K562 (cell line): ENCODE results near the gene CERS4. TPM values are rescaled to one million over a fixed set of nuclear protein-coding genes. Genes with fewer than 3 reads are reported as not detected.

Source experiments
- ATAC-seq: fragments of 200-7000 bp; cut with Tn5 transposase; 3 replicates; pipeline ENCODE4 v1.9.1; 2020; ENCODE audit warnings: moderate library complexity
- BruUV-seq: library from RNA; stranded (reverse); fragments of 400-500 nt; replicated peaks from 2 replicates; lab custom pipeline; 2021; lab: Mats Ljungman, UMichigan
- CTCF ChIA-PET: fragments of 300-600 bp; formaldehyde crosslinking; extraction: SDS; loops from one replicate; lab custom pipeline; 2021; ENCODE audit warnings: low intra/inter-chr PET ratio; lab: Yijun Ruan, JAX
- POLR2A ChIA-PET: fragments of 300-600, 350-650 bp; sonication (Branson Sonifier 250); formaldehyde crosslinking; extraction: SDS; loops from one replicate; lab custom pipeline; 2021; ENCODE audit warnings: antibody characterized with exemption, inconsistent platforms; lab: Yijun Ruan, JAX
- DNase-seq, 4 experiments: peaks; one replicate each; pipeline versions ENCODE4 v3.0.0 to v3.0.0-alpha.2; 2011 to 2018; ENCODE audit warnings: low spot score in 3 of 4, mixed read lengths in 3 of 4; ENCODE audit errors: extremely low read depth in 1 of 4
- FAIRE-seq: peaks from 2 replicates; lab custom pipeline; 2011; peaks lifted over from hg19 to GRCh38; lab: Jason Lieb, UNC
- H2AFZ ChIP-seq: 2 replicates; pipeline ENCODE4 v1.6.0; 2011; ENCODE audit warnings: low read depth, low read length, control low read depth, inconsistent platforms
- H3K27ac ChIP-seq: fragments of 200-600 bp; 3 replicates; pipeline ENCODE4 v1.8.0; 2011; ENCODE audit warnings: low read depth, mild to moderate bottlenecking, control low read depth, inconsistent platforms, low read length, moderate library complexity, mixed read lengths; ENCODE audit errors: extremely low read depth
- H3K27me3 ChIP-seq, 2 experiments: fragments of 300-600 bp in 1 of 2; 2 replicates in 1 of 2; 3 replicates in 1 of 2; pipeline versions ENCODE4 v1.6.0 to v1.8.0; 2011; ENCODE audit warnings: inconsistent platforms in 2 of 2, low read length in 2 of 2, mild to moderate bottlenecking in 1 of 2, mixed read lengths in 1 of 2, moderate library complexity in 1 of 2; ENCODE audit not compliant: control insufficient read depth in 2 of 2, insufficient read depth in 2 of 2
- H3K36me3 ChIP-seq: fragments of 300-600 bp; 3 replicates; pipeline ENCODE4 v1.8.0; 2011; ENCODE audit warnings: mild to moderate bottlenecking, low read length, inconsistent platforms; ENCODE audit not compliant: control insufficient read depth, insufficient read depth
- H3K4me1 ChIP-seq, 2 experiments: fragments of 200-600 bp in 1 of 2; replicated peaks in 1 of 2; 2 replicates in 1 of 2; 3 replicates in 1 of 2; pipeline versions ENCODE4 v1.5.1 to v1.8.0; 2011; ENCODE audit warnings: inconsistent platforms in 2 of 2, low read length in 2 of 2, mild to moderate bottlenecking in 1 of 2, mixed read lengths in 1 of 2, moderate library complexity in 1 of 2; ENCODE audit not compliant: control insufficient read depth in 2 of 2, insufficient read depth in 2 of 2
- H3K4me2 ChIP-seq: 2 replicates; pipeline ENCODE4 v1.6.1; 2011; ENCODE audit warnings: low read length, control low read depth, inconsistent platforms, mixed read lengths; ENCODE audit not compliant: insufficient read depth
- H3K4me3 ChIP-seq: fragments of 200-600 bp; sonication (generic), shearing (Covaris generic); 2 replicates; pipeline ENCODE4 v1.5.1; 2016; ENCODE audit warnings: control low read depth, inconsistent platforms
- H3K79me2 ChIP-seq: fragments of 200-600 bp; 3 replicates; pipeline ENCODE4 v1.8.0; 2011; ENCODE audit warnings: low read length, inconsistent platforms; ENCODE audit not compliant: control insufficient read depth, insufficient read depth
- H3K9ac ChIP-seq, 2 experiments: 2 replicates each; pipeline versions ENCODE4 v1.6.0 to v1.6.1; 2011; ENCODE audit warnings: low read depth in 2 of 2, low read length in 2 of 2, control low read depth in 1 of 2, inconsistent platforms in 1 of 2, mild to moderate bottlenecking in 1 of 2, mixed read lengths in 1 of 2; ENCODE audit not compliant: insufficient read depth in 1 of 2
- H3K9me1 ChIP-seq: one replicate; pipeline ENCODE4 v1.6.0; 2011; ENCODE audit warnings: inconsistent platforms, mild to moderate bottlenecking, low read length, moderate library complexity; ENCODE audit not compliant: control insufficient read depth, insufficient read depth
- H3K9me3 ChIP-seq: replicated peaks from 2 replicates; pipeline ENCODE4 v1.5.1; 2011; ENCODE audit warnings: low read depth, low read length, inconsistent platforms; ENCODE audit not compliant: control insufficient read depth, insufficient read depth
- H4K20me1 ChIP-seq: replicated peaks from 2 replicates; pipeline ENCODE4 v1.6.1; 2011; ENCODE audit warnings: low read length, inconsistent platforms, mixed read lengths; ENCODE audit not compliant: control insufficient read depth, insufficient read depth
- CBX8 ChIP-seq: fragments of 200-600 bp; sonication (generic); IDR thresholded peaks from 2 replicates; pipeline ENCODE4 v1.6.1; 2012; ENCODE audit warnings: borderline replicate concordance, mixed run types, low read depth, mild to moderate bottlenecking, moderate library complexity, mixed read lengths, low read length, control low read depth, inconsistent platforms; ENCODE audit not compliant: poor library complexity, severe bottlenecking; ENCODE audit errors: extremely low read depth
- KAT2B ChIP-seq: IDR thresholded peaks from one replicate; pipeline ENCODE4 v1.6.1; 2012; ENCODE audit warnings: low read depth, mild to moderate bottlenecking, control low read depth, inconsistent platforms, low read length, moderate library complexity
- NCOA4 ChIP-seq: fragments of 450-650 bp; IDR thresholded peaks from 2 replicates; pipeline ENCODE4 v1.6.1; 2018; ENCODE audit warnings: mild to moderate bottlenecking; ENCODE audit not compliant: partially characterized antibody
- NCOR1 ChIP-seq: fragments of 450-650 bp; IDR thresholded peaks from 2 replicates; pipeline ENCODE4 v1.6.1; 2016; ENCODE audit warnings: mild to moderate bottlenecking, moderate library complexity
- NR1H2 ChIP-seq: sonication (generic); formaldehyde crosslinking; IDR thresholded peaks from 2 replicates; pipeline ENCODE4 v1.4.0; 2020; ENCODE audit warnings: mild to moderate bottlenecking, missing genetic modification reagents
- PPARD ChIP-seq: fragments of 250-450 bp; sonication (Bioruptor Pico); IDR thresholded peaks from 2 replicates; pipeline ENCODE4 v1.8.0; 2022; ENCODE audit warnings: inconsistent platforms, mild to moderate bottlenecking, moderate library complexity
- ZNF232 ChIP-seq: sonication (generic); formaldehyde crosslinking; IDR thresholded peaks from 2 replicates; pipeline ENCODE4 v1.8.0; 2022; ENCODE audit warnings: mild to moderate bottlenecking, missing genetic modification reagents
- ZNF384 ChIP-seq: IDR thresholded peaks from 2 replicates; pipeline ENCODE4 v1.6.1; 2012; ENCODE audit warnings: low read depth, low read length, improper control_type of control experiment
- ZNF408 ChIP-seq: fragments of 250-450 bp; sonication (Bioruptor Pico); IDR thresholded peaks from 2 replicates; pipeline ENCODE4 v1.4.0; 2020; ENCODE audit warnings: low read depth, mild to moderate bottlenecking, moderate library complexity
- WGBS: fragments of 100-300 bp; shearing (Covaris generic); methylation state at CpG from one replicate; pipeline ENCODE4 v1.1.6; 2016; ENCODE audit warnings: low coverage, mixed read lengths; ENCODE audit not compliant: insufficient coverage; ENCODE audit errors: missing lambda C conversion rate; 5-methylcytosine and 5-hydroxymethylcytosine counted together
- in situ Hi-C: fragments of 300-500 bp; cut with MboI; formaldehyde crosslinking; loops from 4 replicates; pipeline ENCODE4 v1.15.0; 2018; ENCODE audit warnings: inconsistent platforms, mixed read lengths
- intact Hi-C: fragments of 100-400 bp; cut with micrococcal nuclease; formaldehyde crosslinking; loops from 2 replicates; pipeline ENCODE4 v1.14.2; 2022
- polyA plus RNA-seq, 8 experiments: library from polyadenylated mRNA; depleted of rRNA in 4 of 8; stranded (reverse) in 5 of 8; unstranded in 3 of 8; fragments of >200 nt; fragmentation: Nextera tagmentation in 2 of 8; fragmentation: Illumina TruSeq in 1 of 8; extraction: Ambion mirVana in 2 of 8; extraction: Trizol in 1 of 8; gene quantifications; 2 replicates each; pipeline versions ENCODE4 v1.2.1 to v1.2.3, GENCODE V29; 2011 to 2014; ENCODE audit warnings: inconsistent platforms in 1 of 8, missing spikeins in 1 of 8
- total RNA-seq, 7 experiments: library from RNA; depleted of rRNA in 6 of 7; stranded (reverse); fragments of >200 nt in 6 of 7; fragmentation: Illumina TruSeq in 2 of 7; extraction: Trizol in 2 of 7; gene quantifications; 2 replicates each; pipeline versions ENCODE4 v1.2.1 to v1.2.3, GENCODE V29; 2011 to 2021; ENCODE audit warnings: low replicate concordance in 1 of 7
- TF ChIP-seq, protein P1 (sequence below): fragments of 250-450 bp; sonication (Bioruptor Pico); IDR thresholded peaks from 2 replicates; pipeline ENCODE4 v1.4.0; 2020
- TF ChIP-seq, protein P2 (sequence below): fragments of 450-650 bp; formaldehyde crosslinking; IDR thresholded peaks from 2 replicates; pipeline ENCODE4 v1.4.0; 2022; ENCODE audit warnings: mild to moderate bottlenecking, moderate library complexity
- TF ChIP-seq, protein P3 (sequence below): fragments of 450-650 bp; IDR thresholded peaks from 2 replicates; pipeline ENCODE4 v1.6.1; 2016; ENCODE audit warnings: borderline replicate concordance
- TF ChIP-seq, protein P4 (sequence below): sonication (generic); formaldehyde crosslinking; IDR thresholded peaks from 2 replicates; pipeline ENCODE4 v1.8.1; 2023; ENCODE audit warnings: mild to moderate bottlenecking, missing genetic modification reagents

Gene CERS4
- total and polyA plus RNA-seq, 9 of the 15 experiments (the other 6 are each of a cell fraction or from before 2014, with no cell fraction given) = 0.14 to 4.4 (median 2.9) TPM; not detected in 1

DNA sequence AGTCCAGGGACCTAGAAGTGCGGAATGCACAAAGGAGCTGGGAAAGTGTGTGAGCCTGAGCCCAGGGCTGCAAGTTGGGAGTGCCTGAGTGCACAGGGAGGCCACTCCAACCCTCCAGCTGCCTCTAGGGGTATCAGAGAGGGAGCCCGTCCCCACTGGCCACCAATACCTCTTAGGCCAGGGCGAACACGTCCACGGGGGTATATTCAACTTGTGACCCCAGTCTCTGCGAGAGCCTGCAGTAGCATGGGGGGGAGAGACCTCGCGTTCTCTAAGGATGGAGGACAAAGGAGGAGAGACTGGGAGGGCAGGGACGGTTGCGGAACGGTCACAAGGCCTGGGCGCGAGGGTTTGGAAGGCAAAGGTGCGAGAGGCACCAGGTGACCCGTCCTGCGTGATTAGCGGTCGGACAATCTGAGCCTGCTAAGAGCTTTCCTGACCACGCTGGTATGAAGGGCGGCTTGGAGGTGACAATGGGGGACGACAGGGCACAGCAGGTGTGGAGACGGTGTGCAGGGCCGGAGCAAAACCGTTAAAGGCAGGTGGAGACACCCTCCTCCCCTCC, 98.3 kb downstream of the CERS4 start:
- Histone ChIP-seq H3K36me3 (peaks cover 52% of the 10 kb centered on the region; the same call in 2 of the 3 replicates), H3K9me3 (no peaks in the 10 kb centered on the region), H3K9ac (peak overlapping the region; percentile 62 to 92), H2AFZ (peak overlapping the region; percentile 86), H3K4me2 (peak overlapping the region; percentile 96), H3K27ac (peak overlapping the region; percentile 85), H3K9me1 (no peaks in the 10 kb centered on the region), H3K27me3 (no peaks in the 10 kb centered on the region), H3K79me2 (peaks cover 25% of the 10 kb centered on the region), H4K20me1 (no peaks in the 10 kb centered on the region; the same call in 1 of the 2 replicates), H3K4me1 (peaks cover 28 to 64% of the 10 kb centered on the region in 2 experiments; a peak in 4 of 5 replicates), H3K4me3 (peak overlapping the region; percentile 51)
- DNase-seq (peak in 3 of 4 experiments; percentile 34 to 56 (median 55)), FAIRE-seq (peak; percentile 81), ATAC-seq (peak; percentile 47)
- CTCF ChIA-PET = no interaction called here
- intact Hi-C loops (no loop called here), in situ Hi-C loops (loop anchor here (5.0 kb wide), 1 partner anchor 40 kb away; no protein-coding TSS in a partner anchor)
- POLR2A ChIA-PET = interaction anchor here (0.6 to 2.4 kb wide), 5 partner anchors 11 to 292 kb away, joined by 3 to 11 read pairs (median 3); partner anchors contain the start of genes NDUFA7 and RPS28
- no TSS peak for BruUV-seq
- WGBS = 0% methylated on average over 21 of the region's 24 CpGs
- TF ChIP-seq ZNF232 (0 out of 2 replicates have a peak, but pooled peaks have one; percentile 71), ZNF408 (no peak), NCOR1 (no peak), NCOA4 (no peak), NR1H2 (CRISPR knock-in tag) (no peak), PPARD (no peak), KAT2B (no peak), CBX8 (no peak), ZNF384 (no peak)
- TF ChIP-seq, protein P1, sequence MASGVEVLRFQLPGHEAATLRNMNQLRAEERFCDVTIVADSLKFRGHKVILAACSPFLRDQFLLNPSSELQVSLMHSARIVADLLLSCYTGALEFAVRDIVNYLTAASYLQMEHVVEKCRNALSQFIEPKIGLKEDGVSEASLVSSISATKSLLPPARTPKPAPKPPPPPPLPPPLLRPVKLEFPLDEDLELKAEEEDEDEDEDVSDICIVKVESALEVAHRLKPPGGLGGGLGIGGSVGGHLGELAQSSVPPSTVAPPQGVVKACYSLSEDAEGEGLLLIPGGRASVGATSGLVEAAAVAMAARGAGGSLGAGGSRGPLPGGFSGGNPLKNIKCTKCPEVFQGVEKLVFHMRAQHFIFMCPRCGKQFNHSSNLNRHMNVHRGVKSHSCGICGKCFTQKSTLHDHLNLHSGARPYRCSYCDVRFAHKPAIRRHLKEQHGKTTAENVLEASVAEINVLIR (CRISPR knock-in tag) = no peak
- TF ChIP-seq, protein P2, sequence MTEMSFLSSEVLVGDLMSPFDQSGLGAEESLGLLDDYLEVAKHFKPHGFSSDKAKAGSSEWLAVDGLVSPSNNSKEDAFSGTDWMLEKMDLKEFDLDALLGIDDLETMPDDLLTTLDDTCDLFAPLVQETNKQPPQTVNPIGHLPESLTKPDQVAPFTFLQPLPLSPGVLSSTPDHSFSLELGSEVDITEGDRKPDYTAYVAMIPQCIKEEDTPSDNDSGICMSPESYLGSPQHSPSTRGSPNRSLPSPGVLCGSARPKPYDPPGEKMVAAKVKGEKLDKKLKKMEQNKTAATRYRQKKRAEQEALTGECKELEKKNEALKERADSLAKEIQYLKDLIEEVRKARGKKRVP (CRISPR knock-in tag) = no peak
- TF ChIP-seq, protein P3, sequence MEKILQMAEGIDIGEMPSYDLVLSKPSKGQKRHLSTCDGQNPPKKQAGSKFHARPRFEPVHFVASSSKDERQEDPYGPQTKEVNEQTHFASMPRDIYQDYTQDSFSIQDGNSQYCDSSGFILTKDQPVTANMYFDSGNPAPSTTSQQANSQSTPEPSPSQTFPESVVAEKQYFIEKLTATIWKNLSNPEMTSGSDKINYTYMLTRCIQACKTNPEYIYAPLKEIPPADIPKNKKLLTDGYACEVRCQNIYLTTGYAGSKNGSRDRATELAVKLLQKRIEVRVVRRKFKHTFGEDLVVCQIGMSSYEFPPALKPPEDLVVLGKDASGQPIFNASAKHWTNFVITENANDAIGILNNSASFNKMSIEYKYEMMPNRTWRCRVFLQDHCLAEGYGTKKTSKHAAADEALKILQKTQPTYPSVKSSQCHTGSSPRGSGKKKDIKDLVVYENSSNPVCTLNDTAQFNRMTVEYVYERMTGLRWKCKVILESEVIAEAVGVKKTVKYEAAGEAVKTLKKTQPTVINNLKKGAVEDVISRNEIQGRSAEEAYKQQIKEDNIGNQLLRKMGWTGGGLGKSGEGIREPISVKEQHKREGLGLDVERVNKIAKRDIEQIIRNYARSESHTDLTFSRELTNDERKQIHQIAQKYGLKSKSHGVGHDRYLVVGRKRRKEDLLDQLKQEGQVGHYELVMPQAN = peak; percentile 97; the same call in 1 of the 2 replicates
- TF ChIP-seq, protein P4, sequence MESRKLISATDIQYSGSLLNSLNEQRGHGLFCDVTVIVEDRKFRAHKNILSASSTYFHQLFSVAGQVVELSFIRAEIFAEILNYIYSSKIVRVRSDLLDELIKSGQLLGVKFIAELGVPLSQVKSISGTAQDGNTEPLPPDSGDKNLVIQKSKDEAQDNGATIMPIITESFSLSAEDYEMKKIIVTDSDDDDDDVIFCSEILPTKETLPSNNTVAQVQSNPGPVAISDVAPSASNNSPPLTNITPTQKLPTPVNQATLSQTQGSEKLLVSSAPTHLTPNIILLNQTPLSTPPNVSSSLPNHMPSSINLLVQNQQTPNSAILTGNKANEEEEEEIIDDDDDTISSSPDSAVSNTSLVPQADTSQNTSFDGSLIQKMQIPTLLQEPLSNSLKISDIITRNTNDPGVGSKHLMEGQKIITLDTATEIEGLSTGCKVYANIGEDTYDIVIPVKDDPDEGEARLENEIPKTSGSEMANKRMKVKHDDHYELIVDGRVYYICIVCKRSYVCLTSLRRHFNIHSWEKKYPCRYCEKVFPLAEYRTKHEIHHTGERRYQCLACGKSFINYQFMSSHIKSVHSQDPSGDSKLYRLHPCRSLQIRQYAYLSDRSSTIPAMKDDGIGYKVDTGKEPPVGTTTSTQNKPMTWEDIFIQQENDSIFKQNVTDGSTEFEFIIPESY (CRISPR knock-in tag) = no peak
